Parathyroid adenoma (tissue), 2 donors: ENCODE measurements around the gene ZNF470.

Experiments
- H2AFZ ChIP-seq: fragments of 300-600 bp; sonication (generic); one replicate; pipeline ENCODE4 v1.7.0; 2017; ENCODE audit warnings: antibody characterized with exemption, mild to moderate bottlenecking
- H3K27ac ChIP-seq: fragments of 300-600 bp; sonication (generic); one replicate; pipeline ENCODE4 v1.7.0; 2017
- H3K27me3 ChIP-seq: fragments of 300-600 bp; sonication (generic); one replicate; pipeline ENCODE4 v1.7.0; 2017; ENCODE audit warnings: low read length; ENCODE audit not compliant: control insufficient read depth, insufficient read depth
- H3K36me3 ChIP-seq: fragments of 300-600 bp; sonication (generic); one replicate; pipeline ENCODE4 v1.7.0; 2017; ENCODE audit warnings: low read length; ENCODE audit not compliant: control insufficient read depth, insufficient read depth
- H3K4me1 ChIP-seq: fragments of 300-600 bp; sonication (generic); one replicate; pipeline ENCODE4 v1.7.0; 2017; ENCODE audit warnings: control low read depth
- H3K4me2 ChIP-seq: fragments of 300-600 bp; sonication (generic); one replicate; pipeline ENCODE4 v1.7.0; 2017; ENCODE audit warnings: low read length
- H3K4me3 ChIP-seq: fragments of 300-600 bp; sonication (generic); one replicate; pipeline ENCODE4 v1.7.0; 2017; ENCODE audit warnings: low read depth, low read length
- H3K79me2 ChIP-seq: fragments of 300-600 bp; sonication (generic); one replicate; pipeline ENCODE4 v1.7.0; 2017; ENCODE audit warnings: control low read depth
- H3K9ac ChIP-seq: fragments of 300-600 bp; sonication (generic); one replicate; pipeline ENCODE4 v1.7.0; 2017; ENCODE audit warnings: mild to moderate bottlenecking
- H3K9me3 ChIP-seq: fragments of 300-600 bp; sonication (generic); one replicate; pipeline ENCODE4 v1.7.0; 2017; ENCODE audit warnings: low read length; ENCODE audit not compliant: control insufficient read depth
- TF ChIP-seq, protein P1 (sequence below): fragments of 300-600 bp; sonication (generic); IDR thresholded peaks from one replicate; pipeline ENCODE4 v1.7.0; 2017; ENCODE audit warnings: antibody characterized with exemption, mild to moderate bottlenecking
- donor health status: primary hyperparathyroidism.

ZNF470 gene

GRCh38 chr19:56625708-56626107 lies 58.4 kb downstream of the ZNF470 start:
- Histone ChIP-seq H2AFZ (no peak overlapping the region), H3K27ac (no peak overlapping the region), H3K4me3 (no peak overlapping the region), H3K4me1 (no peaks in the 10 kb centered on the region), H3K9me3 (no peaks in the 10 kb centered on the region), H3K27me3 (no peaks in the 10 kb centered on the region), H3K9ac (no peak overlapping the region), H3K4me2 (no peak overlapping the region), H3K36me3 (no peaks in the 10 kb centered on the region), H3K79me2 (no peaks in the 10 kb centered on the region)
- TF ChIP-seq, protein P1, sequence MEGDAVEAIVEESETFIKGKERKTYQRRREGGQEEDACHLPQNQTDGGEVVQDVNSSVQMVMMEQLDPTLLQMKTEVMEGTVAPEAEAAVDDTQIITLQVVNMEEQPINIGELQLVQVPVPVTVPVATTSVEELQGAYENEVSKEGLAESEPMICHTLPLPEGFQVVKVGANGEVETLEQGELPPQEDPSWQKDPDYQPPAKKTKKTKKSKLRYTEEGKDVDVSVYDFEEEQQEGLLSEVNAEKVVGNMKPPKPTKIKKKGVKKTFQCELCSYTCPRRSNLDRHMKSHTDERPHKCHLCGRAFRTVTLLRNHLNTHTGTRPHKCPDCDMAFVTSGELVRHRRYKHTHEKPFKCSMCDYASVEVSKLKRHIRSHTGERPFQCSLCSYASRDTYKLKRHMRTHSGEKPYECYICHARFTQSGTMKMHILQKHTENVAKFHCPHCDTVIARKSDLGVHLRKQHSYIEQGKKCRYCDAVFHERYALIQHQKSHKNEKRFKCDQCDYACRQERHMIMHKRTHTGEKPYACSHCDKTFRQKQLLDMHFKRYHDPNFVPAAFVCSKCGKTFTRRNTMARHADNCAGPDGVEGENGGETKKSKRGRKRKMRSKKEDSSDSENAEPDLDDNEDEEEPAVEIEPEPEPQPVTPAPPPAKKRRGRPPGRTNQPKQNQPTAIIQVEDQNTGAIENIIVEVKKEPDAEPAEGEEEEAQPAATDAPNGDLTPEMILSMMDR = no peak

DNA sequence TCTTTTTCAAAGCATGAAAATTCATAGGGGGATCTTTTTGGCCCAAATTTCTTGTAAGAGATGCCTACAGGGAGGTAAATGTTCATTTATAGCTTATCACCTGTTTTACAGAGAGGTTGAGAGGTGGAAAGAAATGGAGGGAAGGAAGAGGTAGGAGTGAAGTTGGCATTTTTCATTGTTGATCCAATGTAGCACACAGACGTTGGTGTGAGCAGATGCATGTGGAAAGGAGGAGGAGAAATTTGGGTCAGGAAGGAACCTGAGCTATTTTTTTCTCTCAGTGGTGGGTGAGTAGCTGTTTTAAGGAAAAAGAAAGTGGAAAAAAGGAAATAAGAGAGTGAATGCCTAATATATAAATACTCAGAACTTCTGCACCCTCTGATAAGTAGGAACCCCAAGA lies 65.8 kb downstream of the ZNF470 start:
- Histone ChIP-seq H3K9me3 (peaks cover 3% of the 10 kb centered on the region), H3K27ac (no peak overlapping the region)

DNA sequence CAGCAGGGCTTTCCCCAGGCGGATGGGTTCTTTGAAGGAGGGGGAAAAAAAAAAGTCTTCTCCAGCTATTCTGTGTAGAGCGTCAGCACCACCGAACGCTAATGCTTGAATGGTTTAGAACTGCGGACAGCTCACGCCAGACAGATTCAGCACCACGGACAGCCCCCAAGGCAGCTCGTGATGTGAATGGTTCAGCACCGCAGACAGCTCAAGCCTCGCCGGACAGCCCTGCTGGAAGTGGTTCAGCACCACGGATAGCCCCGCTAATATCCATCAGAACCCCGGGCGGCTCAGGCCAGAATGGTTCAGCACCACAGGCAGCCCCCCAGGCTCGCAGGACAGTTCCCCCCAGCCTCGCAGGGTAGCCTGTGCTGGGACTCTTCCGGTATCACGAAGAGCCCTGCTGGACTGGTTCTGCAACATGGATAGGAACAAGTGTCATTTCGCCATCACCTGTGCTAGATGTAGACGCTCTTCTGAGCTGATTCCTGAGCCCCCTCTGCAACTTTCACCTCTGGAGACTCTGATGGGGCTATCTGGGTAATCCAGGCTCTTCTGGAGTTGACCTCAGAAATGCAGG lies 70.8 kb downstream of the ZNF470 start:
- H3K9me3 ChIP-seq = peaks cover 3% of the 10 kb centered on the region
- H3K36me3 ChIP-seq = no peaks in the 10 kb centered on the region

More for the DNA sequence above, 65.8 kb downstream of the ZNF470 start:
- no peak overlapping the region for H2AFZ ChIP-seq
- H3K36me3 ChIP-seq = no peaks in the 10 kb centered on the region
- H3K4me3 ChIP-seq = no peak overlapping the region
- H3K4me1 ChIP-seq = no peaks in the 10 kb centered on the region
- no peaks in the 10 kb centered on the region for H3K27me3 ChIP-seq
- no peak overlapping the region for H3K9ac ChIP-seq
- no peak overlapping the region for H3K4me2 ChIP-seq
- TF ChIP-seq, protein P1 = no peak
- no peaks in the 10 kb centered on the region for H3K79me2 ChIP-seq

More for the DNA sequence above, 70.8 kb downstream of the ZNF470 start:
- TF ChIP-seq, protein P1 = no peak
- Histone ChIP-seq H3K4me2 (no peak overlapping the region), H3K4me3 (no peak overlapping the region), H3K27me3 (no peaks in the 10 kb centered on the region), H3K9ac (no peak overlapping the region), H3K27ac (no peak overlapping the region), H3K4me1 (no peaks in the 10 kb centered on the region), H3K79me2 (no peaks in the 10 kb centered on the region), H2AFZ (no peak overlapping the region)
